Measurements from ENCODE around the gene MC2R.

Gene MC2R

DNA sequence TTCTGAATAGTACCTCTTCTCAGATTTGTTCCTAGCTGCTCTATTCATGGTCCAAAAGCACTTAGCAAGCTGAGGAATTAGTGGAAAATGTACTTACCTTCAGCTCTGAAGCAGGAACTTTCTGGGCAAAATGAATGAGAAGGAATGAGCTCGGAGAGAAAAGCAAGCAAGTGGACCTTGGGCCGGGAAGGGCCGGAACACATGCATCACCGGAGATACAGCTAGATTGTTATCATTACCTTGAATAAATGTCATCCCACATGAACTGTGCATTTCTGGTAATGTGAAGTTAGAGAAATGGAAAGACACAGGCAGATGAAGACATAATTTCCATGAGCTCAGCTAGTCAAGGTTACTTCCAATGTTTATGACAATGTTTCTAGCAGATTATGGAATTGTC is at the start of gene MC2R:
TSS of gene MC2R (minus strand) at position 146 of the 400 bp plus-strand sequence. CDS start 30,018 bp downstream, outside the sequence.
- DNase-seq (ENCODE audit: low spot score), result no peak

- no peak for DNase-seq (ENCODE audit: low spot score)
Measured at GRCh38 chr18:13945811-13946210, 30.5 kb upstream of the MC2R start.

DNA sequence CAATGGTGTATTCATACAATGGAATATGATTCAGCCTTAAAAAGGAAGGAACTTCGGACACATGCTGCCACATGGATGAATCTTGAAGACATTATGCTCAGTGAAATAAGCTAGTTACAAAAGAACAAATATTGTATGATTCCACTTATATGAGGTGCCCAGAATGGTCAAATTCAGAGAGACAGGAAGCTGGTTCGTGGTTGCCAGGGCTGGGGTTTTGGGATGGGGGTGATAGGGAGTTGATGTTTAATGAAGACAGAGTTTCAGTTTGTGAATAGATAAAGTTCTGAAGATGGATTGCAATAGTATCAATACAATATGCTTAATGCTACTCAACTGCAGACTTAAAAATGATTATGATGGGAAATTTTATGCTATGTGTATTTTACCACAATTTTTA is 28.0 kb upstream of the MC2R start:
- DNase-seq (ENCODE audit: low spot score), result no peak

GRCh38 chr18:13940326-13940725 is 25.0 kb upstream of the MC2R start:
- DNase-seq (ENCODE audit: low spot score), result no peak

DNA sequence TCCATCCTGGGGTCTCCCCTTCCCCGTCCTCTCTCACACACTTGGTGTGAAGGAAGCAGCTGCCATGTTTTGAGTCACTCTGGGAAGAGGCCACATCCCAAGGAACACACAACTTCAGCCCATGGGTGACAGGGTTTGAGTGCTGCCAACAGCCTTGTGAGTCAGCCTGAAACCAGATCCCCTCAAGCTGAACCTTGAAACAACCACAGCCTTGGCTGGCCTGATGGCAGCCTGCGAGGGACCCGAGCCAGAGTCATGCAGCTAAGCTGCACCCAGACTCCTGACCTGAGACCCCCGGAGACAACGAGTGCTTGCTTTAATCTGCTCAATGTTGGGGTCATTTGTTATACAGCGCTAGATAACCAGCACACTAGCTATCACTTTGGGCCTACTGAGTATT is 19.3 kb upstream of the MC2R start:
- no peak for DNase-seq (ENCODE audit: low spot score)

- no peak for DNase-seq (ENCODE audit: low spot score)
Measured at GRCh38 chr18:13934058-13934457, 18.7 kb upstream of the MC2R start.

- no peak for DNase-seq (ENCODE audit: low spot score)
Measured at GRCh38 chr18:13932285-13933025, 17.1 kb upstream of the MC2R start.

DNA sequence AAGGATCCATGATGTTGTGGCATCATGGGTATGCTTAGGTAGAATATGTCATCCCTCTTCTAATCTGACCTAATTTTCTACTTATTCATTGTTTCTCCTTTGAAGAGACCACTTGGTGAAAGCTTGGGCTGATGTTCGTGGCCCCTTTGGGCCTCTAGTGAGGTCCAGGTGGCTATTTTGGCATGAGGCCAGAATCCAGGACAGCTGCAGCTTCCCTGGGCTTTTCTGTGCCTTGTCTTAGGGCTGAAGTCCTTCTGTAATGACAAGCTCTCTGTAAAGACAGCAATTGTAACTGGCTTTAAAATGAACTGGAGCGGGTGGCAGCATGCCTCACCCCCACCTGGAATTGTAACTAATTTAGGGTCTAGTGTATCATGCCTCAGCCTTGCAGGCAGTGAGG is 15.6 kb upstream of the MC2R start:
- no peak for DNase-seq (ENCODE audit: low spot score)

- DNase-seq (ENCODE audit: low spot score), result no peak
Measured at GRCh38 chr18:13923221-13923620, 7.9 kb upstream of the MC2R start.

GRCh38 chr18:13918898-13919297 is 3.6 kb upstream of the MC2R start:
- no peak for DNase-seq (ENCODE audit: low spot score)

DNA sequence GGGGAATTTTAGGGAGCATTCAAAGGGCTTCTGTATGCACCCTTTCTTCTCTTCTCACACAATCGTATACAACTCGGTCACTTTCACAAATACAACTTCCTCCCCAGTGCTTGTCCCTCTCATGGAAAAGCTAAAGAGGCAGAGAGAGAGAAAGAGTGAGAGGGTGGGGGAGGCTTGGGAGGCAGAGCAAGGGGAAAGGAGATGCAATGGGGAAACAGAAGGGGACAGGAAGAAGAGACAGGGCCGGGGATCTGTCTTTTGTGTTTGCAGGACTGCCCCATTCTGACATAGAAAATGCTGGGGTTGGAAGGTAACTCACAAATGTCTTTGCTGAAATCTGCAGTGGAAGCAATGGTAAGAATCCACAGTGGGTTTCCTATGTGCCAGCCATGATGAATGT is 2.1 kb upstream of the MC2R start:
- DNase-seq (ENCODE audit: low spot score), result no peak

DNA sequence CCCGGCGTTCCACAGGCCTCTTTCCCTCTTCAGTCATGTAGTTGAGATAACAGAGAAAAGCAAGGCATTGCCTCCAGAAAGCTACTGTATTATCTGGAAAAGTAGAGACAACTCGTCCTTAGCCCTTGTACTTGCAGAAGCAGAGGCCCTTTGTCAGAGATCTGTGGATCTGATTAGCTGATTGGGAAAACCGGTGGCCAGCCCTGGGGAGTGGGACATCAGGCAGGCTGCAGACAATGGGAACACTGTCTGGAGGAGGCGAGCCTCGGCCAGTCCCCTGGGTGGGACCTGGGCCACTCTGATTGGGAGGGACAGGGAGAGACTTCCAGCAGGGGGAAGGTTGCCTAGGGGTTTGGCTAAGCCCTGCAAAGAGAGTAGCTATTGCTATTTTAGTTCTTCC is 1.2 kb upstream of the MC2R start:
- no peak for DNase-seq (ENCODE audit: low spot score)

DNA sequence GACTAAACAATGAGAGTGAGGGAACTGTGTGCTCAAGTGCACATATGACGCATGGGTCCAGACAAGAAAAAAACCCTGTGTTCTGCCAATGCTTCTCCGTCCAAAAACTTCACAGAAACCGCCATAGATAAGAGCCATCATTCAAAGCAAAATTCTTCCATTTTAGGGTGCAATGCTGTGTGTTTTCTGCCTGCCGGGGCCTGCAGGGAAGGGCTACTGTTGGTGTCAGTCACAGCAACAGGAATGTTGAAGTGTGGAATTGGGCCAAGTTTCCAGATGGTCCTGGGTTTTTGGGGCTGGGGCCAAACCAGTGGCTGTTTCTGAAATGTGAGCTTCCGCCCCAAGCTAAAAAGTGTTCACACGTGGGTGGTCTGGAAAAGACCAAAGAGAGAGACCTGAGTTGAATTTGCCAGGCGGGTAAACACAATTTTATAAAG is 677 bp upstream of the MC2R start:
- peak; percentile 88 for DNase-seq (ENCODE audit: low spot score)

GRCh38 chr18:13914756-13915155 is 580 bp downstream of the MC2R start:
- DNase-seq (ENCODE audit: low spot score), result no peak

- DNase-seq (ENCODE audit: low spot score), result no peak
Measured at GRCh38 chr18:13914170-13914569, 1.2 kb downstream of the MC2R start.

GRCh38 chr18:13913205-13913604 is 2.1 kb downstream of the MC2R start:
- no peak for DNase-seq (ENCODE audit: low spot score)

DNA sequence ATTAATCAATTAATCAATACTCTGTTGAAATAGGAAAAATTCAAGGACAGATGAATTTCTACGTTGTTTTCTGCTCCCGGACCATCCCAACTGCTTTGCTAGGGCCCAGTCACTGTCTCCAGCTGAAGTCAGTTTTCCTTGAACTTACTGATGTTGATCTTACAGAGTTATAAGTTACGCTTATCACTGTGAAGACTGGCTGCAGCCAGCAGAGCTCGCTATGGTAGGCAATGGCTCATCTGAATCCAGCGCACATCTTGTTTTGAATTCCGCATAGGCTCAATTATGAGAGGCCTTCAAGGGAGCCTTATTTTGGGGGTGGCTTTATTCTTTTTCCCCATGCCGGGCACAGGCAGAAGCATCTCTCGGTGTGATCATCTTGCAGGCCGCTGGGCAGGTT is 2.7 kb downstream of the MC2R start:
- no peak for DNase-seq (ENCODE audit: low spot score)

GRCh38 chr18:13910986-13911385 is 4.3 kb downstream of the MC2R start:
- DNase-seq (ENCODE audit: low spot score), result no peak

DNA sequence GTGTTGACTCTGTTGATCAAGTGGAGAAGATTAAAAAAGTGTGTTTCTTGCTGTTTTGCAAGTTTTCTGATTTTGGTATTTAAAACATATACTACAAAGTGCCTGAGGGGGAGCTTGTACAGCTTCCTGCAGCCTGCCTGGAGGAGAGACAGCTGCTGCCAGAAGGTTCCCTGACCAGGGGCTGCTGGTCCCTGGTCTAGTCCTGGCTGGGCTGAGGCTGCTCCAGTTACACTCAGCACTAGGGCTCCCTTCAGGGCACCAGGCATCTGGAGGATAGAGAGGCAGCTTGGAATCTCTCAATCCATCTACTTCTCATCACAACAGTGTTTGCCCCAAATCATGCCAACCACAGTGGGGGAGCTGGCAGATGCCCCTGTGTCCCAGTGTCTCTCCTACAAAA is 4.8 kb downstream of the MC2R start:
- DNase-seq (ENCODE audit: low spot score), result peak; percentile 30

GRCh38 chr18:13909141-13909940 is 6.0 kb downstream of the MC2R start:
- DNase-seq (ENCODE audit: low spot score), result peak; percentile 47

- DNase-seq (ENCODE audit: low spot score), result no peak
Measured at GRCh38 chr18:13900633-13901032, 14.7 kb downstream of the MC2R start.

DNA sequence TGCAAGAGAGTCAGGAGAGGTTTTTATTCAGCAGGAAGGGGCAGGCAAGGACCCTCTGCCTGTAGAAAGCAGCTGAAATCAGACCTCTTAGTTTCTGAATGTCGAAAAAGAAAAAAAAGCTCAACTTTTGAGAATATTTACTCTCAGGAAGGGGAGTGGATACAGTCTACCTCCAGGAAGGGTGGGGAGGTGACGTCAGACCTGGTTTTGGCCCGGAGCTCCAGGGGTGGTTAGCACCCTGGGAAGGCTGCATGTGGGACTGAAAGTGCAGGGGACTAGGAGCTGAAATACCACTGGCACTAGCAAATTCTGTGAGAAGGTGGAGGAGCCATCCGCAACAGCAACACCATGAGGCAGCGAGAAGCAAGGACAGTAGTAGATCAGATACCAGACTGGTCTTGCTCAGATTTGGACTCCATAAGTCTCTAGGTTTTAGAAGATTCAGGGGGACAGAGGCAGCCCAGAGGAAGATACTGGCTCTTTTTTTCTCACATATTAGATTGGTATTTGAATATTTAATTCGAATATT is 19.8 kb downstream of the MC2R start:
- no peak for DNase-seq (ENCODE audit: low spot score)

GRCh38 chr18:13894531-13894930 is 20.8 kb downstream of the MC2R start:
- DNase-seq (ENCODE audit: low spot score), result no peak

Measured in cerebellar cortex (tissue), 1 donor.